ENCODE data around the gene CNOT6. TPM values are rescaled to one million over a fixed set of nuclear protein-coding genes. Genes with fewer than 3 reads are reported as not detected.

The CNOT6 gene
- total and polyA plus RNA-seq, 8 donors: 3.8 to 14.1 (median 5.9) TPM

- Histone ChIP-seq H3K27ac (no peak overlapping the region), H3K4me1 (peaks cover 0 to 4% (median 4%) of the 10 kb centered on the region in 3 donors), H3K36me3 (no peaks in the 10 kb centered on the region), H3K4me3 (no peak overlapping the region), H3K9me3 (no peaks in the 10 kb centered on the region), H3K27me3 (peaks cover 0 to 6% (median 3%) of the 10 kb centered on the region in 4 donors)
- FAIRE-seq: no peak
- ATAC-seq: no peak
- intact Hi-C loops (cut with DNase I): no loop called here
- WGBS, 2 donors: 70 to 86% methylated on average over 10 of the region's 10 CpGs
- no peak for DNase-seq
- TF ChIP-seq, protein P1, sequence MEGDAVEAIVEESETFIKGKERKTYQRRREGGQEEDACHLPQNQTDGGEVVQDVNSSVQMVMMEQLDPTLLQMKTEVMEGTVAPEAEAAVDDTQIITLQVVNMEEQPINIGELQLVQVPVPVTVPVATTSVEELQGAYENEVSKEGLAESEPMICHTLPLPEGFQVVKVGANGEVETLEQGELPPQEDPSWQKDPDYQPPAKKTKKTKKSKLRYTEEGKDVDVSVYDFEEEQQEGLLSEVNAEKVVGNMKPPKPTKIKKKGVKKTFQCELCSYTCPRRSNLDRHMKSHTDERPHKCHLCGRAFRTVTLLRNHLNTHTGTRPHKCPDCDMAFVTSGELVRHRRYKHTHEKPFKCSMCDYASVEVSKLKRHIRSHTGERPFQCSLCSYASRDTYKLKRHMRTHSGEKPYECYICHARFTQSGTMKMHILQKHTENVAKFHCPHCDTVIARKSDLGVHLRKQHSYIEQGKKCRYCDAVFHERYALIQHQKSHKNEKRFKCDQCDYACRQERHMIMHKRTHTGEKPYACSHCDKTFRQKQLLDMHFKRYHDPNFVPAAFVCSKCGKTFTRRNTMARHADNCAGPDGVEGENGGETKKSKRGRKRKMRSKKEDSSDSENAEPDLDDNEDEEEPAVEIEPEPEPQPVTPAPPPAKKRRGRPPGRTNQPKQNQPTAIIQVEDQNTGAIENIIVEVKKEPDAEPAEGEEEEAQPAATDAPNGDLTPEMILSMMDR (IDR thresholded peaks at IDR 0.05): no peak
Observed at GRCh38 chr5:180586870-180587269, 92.7 kb downstream of the CNOT6 start.

DNA sequence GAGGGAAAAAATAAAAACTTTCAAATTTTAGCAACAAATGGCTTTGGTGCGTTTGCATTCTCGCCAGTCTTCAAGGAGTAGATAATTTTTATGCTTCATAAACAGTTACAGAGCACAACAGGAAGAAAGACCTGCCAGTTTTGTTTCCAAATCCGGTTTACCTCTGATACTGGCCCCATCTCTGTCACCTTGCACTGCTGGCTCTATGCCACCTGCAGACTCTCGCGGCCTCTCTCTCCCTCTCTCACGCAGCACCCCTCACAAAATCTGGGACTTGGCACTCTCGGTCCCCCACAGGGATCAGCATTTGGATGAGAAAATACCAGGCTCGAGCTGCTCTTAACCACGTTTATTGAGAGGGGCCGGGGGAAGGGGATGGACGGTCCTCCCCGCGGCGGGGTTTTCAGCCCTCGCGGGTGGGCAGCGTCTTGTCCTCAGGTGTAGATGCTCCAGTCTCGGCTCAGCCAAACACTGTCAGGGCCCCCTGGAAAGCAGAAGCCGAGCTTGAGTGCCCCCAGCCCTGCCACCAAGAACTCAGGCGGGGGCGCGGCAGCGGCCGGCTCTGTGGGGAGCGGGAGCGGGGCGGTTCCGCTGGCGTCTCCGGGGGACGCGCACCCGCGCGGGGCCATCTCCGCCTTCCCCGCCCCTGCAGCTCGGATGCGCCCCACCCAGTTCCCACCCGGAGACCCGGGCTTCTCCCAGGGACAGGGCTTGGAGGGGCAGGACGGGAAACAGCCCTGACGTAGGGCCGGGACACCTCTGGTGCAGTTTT, 95.8 kb downstream of the CNOT6 start:
- Histone ChIP-seq H3K27ac (no peak overlapping the region), H3K4me1 (peaks cover 0 to 4% (median 4%) of the 10 kb centered on the region in 3 donors), H3K27me3 (peaks cover 0 to 6% (median 3%) of the 10 kb centered on the region in 4 donors), H3K4me3 (peak overlapping the region in 2 of 4 donors; percentile 21 to 43), H3K9me3 (no peaks in the 10 kb centered on the region), H3K36me3 (no peaks in the 10 kb centered on the region)
- DNase-seq: peak in 1 of 6 donors; percentile 65
- WGBS, 2 donors: 3 to 4% methylated on average over 36 to 44 of the region's 44 CpGs
- intact Hi-C loops (cut with DNase I): no loop called here
- TF ChIP-seq, protein P1 (IDR thresholded peaks at IDR 0.05): no peak
- no peak for FAIRE-seq
- peak in 1 of 4 donors; percentile 28 for ATAC-seq

GRCh38 chr5:180590543-180591310, 96.5 kb downstream of the CNOT6 start:
- TF ChIP-seq, protein P1 (IDR thresholded peaks at IDR 0.05): no peak
- Histone ChIP-seq H3K4me1 (peaks cover under 1 to 10% (median 8%) of the 10 kb centered on the region in 3 donors), H3K27ac (no peak overlapping the region), H3K4me3 (peak overlapping the region in 3 of 4 donors; percentile 21 to 43 (median 31)), H3K36me3 (no peaks in the 10 kb centered on the region), H3K27me3 (peaks cover 0 to 6% (median 3%) of the 10 kb centered on the region in 4 donors), H3K9me3 (no peaks in the 10 kb centered on the region)
- no peak for FAIRE-seq
- peak in 2 of 4 donors; percentile 20 to 63 for ATAC-seq
- WGBS, 2 donors: 7 to 8% methylated on average over 49 to 63 of the region's 63 CpGs
- peak in 2 of 6 donors; percentile 58 to 77 for DNase-seq
- intact Hi-C loops (cut with DNase I): no loop called here

- Histone ChIP-seq H3K36me3 (no peaks in the 10 kb centered on the region), H3K4me3 (peak within 1 kb of the TSS in 3 of 4 donors; percentile 21 to 43 (median 31)), H3K9me3 (no peaks in the 10 kb centered on the region), H3K27me3 (peaks cover 0 to 6% (median 3%) of the 10 kb centered on the region in 4 donors), H3K4me1 (peaks cover 7 to 16% (median 11%) of the 10 kb centered on the region in 3 donors), H3K27ac (no peak within 1 kb of the TSS)
- peak in 1 of 6 donors; percentile 63 for DNase-seq
- intact Hi-C loops (cut with DNase I): no loop called here
- TF ChIP-seq, protein P1 (IDR thresholded peaks at IDR 0.05): no peak
- ATAC-seq: peak in 2 of 4 donors; percentile 32 to 33
- FAIRE-seq: no peak
- 29 to 33% methylated on average over 13 to 60 of the region's 60 CpGs for WGBS, 2 donors
Observed at GRCh38 chr5:180591311-180591887, 97.2 kb downstream of the CNOT6 start, which contains the start of gene SCGB3A1. TSS of gene SCGB3A1 (minus strand) at chr5:180591499. CDS start at chr5:180591462, 37 bp downstream.

Measured in pancreas (tissue), 10 donors.